GM21737 (cell line): ENCODE measurements around the gene PTMA.

Experiments
- ATAC-seq: cut with Tn5 transposase; IDR thresholded peaks from one replicate; pipeline ENCODE4 v1.9.1; 2021; ENCODE audit warnings: mild to moderate bottlenecking, moderate library complexity; ENCODE audit not compliant: unreplicated experiment

PTMA gene

DNA sequence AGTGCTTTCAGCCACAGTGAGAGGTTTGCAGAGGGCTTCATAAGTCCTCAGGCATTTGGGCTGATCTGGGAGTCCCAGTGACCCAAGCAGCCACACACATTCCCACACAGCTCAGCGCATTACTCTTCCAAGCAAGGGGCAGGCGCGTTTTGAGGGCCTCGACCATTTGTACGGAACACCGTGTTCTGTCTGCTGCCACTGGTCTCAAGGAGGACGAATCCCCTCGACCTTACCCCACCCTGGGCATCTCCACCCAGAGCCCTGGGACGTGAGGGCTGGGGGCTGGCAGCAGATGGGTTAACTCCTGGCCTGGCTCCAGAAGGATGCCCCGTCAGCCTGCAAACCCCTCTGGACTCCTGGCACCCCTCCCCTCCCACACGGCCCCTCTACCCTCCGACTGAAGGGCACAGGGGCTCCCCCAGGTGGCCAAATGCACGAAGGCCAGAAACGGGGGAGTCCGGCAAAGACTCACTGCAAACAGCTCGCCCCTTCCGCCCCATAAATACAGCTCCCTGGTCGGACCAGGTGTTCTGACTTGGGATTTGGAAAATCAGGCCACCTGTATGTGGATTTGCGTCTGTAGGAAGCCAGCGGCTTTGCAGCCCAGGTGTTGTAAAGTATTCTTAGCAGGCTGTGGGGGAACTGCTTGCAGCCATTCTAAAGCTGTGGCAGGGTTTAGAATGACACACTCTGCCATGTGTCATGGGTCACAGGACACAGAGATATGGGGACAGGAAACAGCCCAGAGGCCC lies 33.6 kb upstream of the PTMA start:
- ATAC-seq: no peak

DNA sequence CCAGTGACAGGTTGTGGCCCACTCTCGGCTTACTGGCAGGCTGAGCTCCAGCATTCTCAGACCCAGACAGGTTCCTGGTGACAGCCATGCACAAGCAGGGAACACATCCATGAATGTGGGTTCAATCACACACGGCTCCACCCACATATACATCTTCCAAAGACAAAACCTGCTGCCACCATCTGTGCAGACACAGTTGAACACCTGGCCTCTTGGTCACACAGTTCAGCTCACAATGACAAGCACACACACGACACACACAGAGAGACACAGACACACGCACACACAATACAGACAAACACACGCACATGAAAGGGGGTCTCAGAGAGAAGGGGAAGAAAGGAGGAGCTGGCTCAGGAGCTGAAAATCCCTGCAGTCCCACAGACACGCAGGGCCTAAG lies 32.1 kb upstream of the PTMA start:
- no peak for ATAC-seq

DNA sequence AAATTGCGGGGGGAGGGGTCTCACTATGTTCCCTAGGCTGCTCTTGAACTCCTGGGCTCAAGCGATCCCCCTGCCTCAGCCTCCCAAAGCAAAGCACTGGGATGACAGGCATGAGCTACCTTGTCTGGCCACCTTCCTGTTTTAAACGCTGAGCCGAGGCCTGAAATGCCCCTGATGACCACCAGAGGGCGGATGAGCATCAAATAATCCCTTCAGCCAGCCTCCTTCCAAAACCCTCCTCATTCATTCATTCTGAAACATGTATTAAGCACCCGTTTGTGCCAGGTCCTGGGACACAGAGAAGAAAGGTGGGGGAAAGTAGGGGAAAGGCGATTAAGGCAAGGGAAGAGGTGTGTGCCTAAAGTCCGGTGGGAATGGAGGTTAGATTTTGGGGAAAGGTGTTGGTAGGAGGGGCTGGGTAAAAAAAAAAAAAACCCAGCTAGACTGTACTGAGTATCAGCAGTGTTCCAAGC lies 30.7 kb upstream of the PTMA start:
- ATAC-seq: no peak

DNA sequence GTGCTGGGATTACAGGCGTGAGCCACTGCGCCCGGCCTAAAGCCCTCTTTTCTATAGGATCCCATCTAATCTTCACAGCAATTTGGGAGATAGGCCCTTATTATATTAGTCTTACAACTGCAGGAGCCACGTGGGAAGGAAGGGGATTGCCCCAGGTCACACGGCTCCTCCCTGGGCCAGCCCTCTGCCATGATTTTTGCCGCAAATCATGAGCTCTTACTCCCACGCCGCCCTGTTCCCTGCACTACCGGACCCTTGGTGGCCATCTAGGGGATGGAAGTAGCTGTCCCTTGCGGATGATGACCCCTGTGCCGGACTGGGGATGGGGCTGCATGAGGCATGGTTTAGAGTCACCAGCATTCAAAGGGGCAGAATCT lies 28.4 kb upstream of the PTMA start:
- no peak for ATAC-seq

DNA sequence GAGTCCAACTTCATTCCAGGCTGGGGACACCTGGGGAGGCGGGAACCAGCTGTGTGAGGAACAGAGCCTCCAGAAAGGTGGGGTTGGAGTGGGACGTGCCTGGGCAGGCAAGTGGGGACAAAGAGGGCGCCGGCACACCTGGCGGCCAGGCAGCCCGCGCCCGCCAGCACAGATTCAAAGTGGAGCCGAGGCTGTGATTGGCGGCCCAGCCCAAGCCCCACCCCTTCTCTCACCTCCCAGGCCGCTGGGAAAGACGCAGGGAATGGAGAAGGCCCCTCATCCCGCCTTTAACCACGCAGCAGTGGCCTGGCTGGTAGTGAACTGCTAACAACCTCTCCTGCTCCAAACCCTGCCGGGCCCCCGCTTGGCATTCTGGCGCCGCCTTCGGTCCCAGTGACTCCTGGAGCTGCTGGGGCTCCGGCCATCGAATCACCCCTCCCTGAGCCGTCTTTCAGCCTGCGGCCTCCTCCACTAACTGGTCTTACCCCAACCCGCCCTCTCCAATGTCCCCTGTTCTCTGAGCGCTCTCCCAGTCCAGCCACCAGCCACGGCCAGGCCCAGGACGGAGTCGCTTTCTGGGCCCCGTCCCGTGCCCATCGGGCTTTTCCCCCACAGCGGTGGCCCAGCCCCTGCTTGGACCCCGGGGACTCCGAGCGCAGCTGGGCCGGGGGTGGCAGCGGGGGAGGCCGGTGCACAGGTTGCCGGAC lies 27.9 kb upstream of the PTMA start:
- no peak for ATAC-seq

DNA sequence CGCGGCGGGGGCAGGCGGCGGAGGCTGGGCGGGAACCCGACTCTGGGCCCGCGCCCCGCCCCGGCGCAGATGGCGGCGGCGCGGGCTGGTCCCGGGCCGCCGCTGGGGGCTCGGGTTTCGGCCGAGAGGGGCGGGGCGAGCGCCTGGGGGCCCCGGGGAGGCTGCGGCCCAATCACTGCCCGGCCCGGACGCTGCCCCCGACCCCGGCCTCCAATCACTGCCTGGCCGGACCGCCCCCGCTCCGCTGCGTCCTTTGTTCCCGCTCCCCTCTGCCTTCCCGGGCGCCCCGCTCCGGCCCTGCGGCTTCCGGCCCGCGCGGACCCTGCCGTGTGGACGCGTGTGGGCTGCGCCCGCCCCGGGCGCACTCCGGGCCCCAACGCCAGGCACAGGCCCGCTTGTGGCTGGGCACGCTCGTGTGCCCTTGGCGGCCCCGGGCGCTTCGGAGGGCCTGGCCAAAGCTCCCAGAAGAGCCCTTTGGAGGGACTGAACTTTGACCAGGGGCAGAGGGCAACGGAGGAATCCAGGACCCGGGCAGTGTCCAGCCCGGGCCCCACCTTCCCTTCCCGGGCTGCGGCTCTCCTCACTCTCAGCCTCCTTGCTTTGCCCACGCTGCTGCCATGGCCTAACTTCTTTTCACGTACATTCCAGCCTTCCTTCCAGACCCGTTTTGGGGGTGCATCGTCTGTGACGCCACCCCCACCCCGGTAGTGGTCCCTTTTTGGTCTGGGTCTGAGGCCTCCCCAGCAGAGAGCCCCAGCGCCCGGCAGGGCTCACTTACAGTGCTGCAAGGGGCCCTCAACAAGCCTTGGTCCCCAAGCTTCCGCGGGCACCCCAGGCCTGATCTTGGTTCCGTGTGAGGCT lies 27.1 kb upstream of the PTMA start:
- ATAC-seq: peak; percentile 60

DNA sequence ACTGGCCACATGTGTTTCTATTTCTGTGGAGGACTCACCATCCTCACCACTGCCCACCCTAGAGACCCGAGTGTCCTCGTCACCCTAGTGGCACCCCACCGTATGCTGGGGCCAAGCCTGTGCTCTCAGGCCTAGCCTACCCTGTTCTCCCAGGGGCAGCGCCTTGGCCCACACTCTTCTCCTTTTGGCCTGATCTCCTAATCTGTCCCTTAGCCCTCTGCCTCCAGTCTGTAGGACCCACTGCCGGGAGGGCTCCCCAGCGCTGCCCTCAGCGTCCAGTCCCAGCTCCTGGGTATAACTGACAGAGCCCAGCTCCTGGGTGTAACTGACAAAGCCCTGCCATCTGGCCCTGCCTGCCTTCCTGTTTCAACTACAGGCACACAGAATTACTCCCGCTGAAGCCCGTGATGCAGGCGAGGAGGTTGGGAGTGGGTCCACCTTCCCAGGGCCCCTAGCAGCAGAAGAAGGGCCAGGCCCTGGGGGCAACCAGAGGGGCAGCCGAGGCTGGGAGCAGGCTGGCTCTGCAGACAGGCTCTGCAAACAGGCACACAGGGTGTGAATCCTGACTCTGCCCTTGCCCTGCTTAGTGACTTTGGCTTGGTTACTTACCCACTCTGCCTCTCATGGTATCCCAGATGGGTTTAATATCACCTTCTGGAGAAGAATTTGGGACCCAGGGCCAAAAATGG lies 25.6 kb upstream of the PTMA start:
- no peak for ATAC-seq

DNA sequence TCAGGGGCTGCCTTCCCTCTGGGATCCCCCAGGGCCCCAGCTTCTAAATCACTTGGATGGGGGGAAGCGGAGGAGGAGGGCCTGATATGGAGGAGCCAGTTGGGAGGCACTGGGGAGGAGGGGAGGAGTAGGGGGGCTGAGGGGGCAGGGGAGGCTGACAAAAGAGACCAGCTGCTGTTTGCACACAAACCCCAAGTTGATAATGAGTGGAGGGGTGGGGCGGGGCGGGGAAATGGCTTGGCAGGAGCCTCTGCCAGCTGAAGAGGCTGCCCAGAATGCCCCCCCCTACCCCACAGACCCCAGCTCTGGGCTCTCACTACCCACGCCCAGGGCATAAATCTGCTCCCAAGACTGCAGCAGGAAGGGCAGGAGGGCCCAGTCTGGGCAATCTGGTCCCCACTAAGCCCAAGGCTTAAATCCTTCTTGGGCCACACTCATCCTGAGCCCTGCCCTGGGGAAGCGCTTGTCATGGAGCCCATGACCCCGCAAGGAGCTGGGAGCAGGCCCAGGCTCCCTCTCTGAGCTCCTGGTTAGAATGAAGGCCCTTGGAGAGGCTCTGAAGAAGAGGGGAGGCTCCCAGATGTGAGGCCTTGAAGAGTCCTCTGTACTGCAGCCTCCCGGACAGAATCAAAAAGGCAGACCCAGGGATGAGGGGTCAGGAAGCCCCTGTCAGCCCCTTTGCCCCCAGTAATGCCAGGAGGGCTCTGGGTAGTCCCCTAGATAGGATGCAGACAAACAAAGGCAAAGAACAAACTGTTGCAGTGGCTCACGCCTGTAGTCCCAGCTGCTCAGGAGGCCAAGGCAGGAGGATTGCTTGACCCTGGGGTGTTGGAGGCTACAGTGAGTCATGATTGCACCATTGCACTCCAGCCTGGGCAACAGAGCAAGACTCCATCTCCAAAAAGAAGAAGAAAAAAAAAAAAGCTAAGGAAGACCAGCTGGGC lies 24.8 kb upstream of the PTMA start:
- no peak for ATAC-seq

DNA sequence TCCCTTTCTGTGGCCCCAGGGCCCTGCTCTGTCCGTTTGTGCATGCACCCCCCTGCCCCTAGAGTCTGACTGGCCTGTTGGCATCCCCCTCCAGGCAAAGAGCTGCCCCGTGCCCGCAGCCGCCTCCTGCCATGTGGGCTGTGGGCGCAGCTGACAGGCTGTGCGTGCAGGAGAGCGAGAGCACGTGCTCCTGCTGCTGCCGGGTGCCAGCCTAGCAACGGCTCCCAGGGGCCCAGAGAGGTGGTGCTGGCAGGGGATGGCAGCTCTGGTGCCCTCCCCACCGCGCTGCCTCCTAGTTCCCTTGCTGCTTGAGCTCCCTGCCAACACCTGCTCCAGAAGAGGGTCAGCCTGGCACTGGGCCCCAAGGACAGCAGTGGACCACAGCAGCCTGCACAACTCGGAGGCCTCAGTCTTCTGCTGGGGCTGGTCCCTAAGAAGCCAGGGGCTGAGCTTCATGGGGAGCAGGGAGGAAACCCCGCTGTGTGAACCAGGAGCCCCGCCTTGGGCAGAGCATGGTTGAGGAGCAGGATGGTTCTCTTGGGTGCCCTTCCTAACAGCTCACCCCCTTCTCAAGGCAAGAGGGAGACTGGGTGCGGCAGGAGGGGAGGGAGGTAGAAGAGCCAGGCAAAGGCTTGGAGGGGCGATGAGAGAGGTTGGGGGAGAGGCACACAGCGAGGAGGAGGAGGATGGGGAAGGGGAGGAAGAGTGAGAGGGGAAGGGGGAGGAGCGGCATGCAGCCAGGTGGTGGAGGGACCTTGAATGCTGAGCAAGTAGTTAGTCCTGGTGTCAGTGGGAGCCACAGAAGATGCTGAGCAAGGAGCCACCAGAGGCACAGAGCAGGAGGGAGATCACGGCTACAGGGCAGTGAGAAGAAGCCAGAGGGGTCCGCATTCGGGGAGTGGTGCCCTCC lies 23.8 kb upstream of the PTMA start:
- no peak for ATAC-seq

DNA sequence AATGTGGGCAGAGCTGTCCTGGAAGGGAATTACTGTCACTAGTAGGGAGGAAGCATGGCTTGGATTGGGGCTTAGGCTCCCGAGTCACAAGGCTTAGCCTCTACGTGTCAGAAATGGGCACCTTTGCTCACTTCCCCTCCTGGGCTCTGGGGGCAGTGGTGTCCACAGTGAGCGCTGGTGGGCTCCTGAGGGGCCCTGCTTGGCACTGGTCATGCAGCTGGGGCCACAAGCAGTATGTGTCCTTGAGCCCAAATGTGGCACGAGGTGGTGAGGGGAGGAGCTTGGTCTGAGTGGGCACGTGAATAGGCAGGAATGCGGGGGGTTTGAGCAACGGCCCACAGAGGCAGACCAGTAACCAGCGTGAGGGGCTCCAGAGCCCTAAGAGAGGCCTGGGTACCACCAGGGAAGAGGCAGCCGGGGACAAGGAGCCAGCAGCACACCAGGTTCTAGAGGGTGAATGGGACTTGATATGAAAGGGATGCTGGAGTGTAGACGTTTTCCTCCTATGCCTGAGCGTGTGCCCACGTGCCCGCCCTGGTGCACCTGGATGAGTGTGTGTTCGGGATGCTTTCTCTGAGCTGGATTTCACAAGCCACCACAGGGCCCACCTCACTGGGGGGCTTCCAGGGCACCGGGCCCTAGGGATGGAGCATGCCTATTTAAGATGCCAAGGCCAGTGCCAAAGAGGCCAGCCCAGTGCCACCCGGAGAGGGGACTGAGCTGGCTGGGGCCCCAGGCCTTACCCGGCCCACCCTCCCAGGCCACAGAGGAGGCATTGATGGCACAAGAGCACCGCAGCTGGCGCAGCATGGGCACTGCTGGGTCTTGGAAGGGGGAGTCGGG lies 22.8 kb upstream of the PTMA start:
- ATAC-seq: no peak

DNA sequence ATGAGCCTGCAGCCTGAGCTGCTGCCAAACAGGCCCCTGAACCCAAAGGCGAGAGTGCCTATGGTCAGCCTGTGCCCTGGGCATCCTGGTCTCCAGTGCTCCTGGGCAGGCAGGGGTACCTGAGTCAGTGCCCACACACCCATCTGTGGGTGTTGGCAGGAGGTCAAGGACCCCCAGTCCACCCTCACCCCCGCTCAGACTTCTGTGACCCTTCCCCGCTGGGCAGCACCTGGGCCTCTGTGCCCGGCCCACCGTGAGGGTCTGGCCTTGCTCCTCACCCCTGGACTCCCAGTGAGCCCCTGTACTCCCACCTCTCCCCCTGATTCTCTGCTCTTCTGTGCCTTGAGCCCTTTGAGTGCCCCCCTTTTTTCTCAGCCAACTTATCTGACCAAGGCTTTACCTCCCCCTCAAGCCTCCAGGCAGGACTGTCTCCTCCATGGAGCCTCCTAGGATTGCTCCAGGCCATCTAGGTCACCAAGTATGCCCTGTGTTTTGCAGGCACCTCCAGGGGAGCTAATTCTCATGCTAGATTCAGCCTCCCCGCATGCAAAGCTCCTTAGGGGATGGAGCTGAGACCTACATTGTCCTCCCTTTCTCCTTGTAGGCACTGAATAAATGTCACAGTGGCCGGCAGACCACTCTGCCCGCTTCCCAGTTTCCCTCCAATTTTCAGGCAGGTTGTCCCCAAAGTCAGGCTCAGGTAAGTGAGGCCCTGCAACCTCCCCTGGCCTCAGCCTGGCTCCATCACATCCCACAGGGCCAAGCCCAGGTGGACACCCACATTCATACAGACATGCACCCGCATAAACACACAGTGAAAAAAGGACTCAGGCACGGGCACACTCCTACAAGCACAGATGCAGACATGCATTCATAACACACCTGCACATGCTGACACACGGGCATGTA lies 21.9 kb upstream of the PTMA start:
- ATAC-seq: no peak

DNA sequence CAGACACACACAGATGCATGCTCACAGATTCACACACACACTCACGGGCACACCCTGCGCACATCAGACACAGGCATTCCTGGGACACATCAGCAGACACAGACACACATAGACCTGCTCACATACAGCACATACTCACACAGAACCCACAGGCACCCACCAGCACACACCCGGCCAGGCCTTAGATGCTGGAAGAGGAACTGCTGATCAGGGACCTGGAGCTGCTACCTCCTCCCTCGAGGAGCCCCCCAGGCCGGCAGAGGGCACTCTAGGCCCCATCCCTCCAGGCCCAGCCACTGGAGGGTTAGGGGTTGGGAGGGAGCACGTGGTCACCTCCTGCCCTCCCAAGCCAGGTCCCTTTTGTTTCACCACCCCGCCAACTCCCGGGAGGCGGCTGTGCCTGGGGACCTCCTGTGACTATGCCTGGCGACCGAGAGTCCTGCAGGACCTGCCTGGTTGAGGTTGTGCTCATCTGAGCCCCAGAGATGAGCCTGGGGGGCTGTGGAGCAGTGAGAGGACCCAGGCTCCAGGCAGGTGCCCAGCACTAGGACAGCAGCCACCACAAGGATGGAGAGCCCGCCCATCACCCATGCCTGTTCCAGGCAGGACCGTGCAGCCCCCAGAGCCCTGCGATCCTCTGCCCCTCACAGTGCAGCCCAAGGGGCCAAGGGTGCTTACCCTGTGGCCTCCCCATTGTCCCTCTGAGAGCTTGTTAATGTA lies 21.0 kb upstream of the PTMA start:
- no peak for ATAC-seq

DNA sequence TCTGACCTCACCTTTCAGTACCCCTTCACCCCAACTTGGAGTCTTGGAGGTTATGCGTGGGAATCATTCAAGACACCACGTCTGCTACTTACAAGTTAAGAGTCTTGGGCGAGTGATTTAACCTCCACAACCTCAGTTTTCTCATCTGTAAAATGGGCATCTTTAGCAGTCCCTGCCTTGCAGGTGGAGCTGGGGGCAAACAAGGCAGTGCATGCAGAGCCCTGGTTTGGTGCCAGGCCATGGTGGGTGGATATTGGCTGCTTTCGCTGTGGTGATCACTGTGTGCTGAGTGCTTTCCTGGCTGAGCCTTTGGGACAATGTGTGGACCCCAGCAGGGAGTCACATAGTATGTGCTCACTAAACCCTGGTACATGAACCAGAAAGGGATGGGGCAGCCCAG lies 20.4 kb upstream of the PTMA start:
- ATAC-seq: no peak

DNA sequence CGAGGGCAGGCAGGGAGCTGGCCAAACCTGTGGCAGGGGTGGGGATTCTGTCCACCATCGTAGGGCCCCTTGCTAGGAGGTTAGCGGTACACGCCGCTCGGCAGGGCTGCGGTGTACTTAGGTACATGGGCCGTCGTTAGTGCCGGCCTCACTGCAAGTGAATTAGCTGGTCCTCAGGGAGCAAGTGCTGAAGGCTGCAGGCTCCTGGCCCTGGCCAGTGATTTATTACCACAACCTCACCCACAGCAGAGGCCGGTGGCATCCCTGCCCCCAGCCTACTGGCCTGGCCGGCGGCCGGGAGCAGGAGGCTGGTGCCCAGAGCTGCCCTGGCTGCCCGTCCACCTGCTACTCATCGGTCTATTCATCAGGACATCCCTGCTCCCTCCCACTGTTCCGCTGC lies 19.6 kb upstream of the PTMA start:
- ATAC-seq: no peak

DNA sequence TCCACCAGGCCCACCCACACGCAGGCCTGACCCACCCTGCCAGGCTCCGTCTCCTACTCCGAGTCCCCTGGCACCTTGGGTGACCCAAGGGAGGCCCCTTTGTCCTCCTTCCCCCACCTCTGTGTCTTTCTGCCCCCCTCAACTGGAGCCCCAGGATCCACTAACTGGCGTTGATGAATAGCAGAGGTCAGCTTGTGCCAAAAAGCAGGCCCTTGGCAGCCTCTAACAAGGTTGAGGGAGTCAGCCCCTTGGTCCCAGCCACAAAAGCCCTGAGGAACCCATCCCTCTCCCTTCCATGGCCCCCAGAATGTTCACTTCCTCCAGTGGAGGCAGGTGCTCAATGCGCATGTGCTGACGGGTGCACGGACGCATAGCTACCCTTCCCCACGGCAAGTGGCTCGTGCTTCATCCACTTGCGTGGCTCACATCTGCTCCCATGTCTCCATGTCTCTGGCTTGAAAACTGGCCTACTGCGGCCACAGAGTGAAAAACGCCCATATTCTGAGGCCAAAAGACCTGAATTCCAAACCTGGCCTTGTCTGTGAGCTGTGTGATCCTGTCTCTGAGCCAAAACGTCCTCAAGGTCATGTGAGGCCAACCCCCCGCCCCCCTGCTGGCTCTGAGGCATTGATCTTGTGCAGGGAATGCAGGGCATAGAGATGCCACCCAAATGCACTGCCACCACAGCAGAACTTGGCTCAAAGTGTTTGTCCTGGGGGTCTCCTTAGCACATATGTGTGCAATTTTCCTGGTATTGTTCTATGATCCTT lies 19.0 kb upstream of the PTMA start:
- no peak for ATAC-seq
